Esophagus squamous epithelium (tissue), 4 donors: ENCODE results near the gene DIO3.

Experiments used
- POLR2A ChIP-seq, 4 donors: fragments of 450-650 bp; IDR thresholded peaks; one replicate each; pipeline ENCODE4 v1.6.1; 2017; ENCODE audit warnings: antibody characterized with exemption in 4 of 4, mild to moderate bottlenecking in 4 of 4, moderate library complexity in 3 of 4
- TF ChIP-seq, protein P1 (sequence below), 6 experiments: fragments of 450-650 bp in 4 of 6; fragments of 200-600 bp in 2 of 6; sonication (generic) in 2 of 6; IDR thresholded peaks; one replicate each; pipeline ENCODE4 v1.5.1; 2016 to 2019; ENCODE audit warnings: antibody characterized with exemption in 6 of 6, mild to moderate bottlenecking in 4 of 6, moderate library complexity in 4 of 6

DNA sequence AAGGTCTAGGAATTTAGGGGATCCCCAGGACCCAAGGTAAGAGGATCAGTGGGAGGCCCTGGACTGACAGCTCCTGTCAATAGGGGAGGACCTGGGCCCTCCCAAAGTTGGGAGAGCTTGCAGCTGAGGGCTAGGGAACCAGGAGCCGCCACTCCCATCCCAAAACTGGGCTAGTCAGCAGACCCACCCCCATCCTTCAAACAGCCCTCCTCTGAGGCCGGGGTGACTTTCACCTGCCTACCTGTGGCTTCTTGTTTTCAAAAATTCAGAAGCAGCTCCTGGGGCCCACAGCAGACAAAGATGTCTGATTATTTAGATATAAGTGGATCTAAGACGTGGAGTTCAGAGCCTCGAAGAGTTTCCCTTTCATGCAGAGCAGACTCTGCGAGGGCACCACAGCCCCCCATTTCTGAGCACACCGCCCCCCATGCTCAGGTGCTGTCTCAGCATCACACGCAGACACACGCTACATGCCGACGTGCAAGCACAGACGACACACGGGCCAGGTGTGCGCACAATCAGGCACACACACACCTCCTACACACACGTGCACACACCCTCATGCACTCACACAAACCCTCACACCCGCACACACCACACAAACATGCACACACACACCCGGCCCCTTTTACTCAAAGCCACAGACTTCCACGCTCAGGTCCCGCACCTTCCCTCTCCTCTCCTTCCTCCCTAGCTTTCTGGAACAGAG is 21.9 kb downstream of the DIO3 start:
- TF ChIP-seq POLR2A (IDR thresholded peaks at IDR 0.05): no peak
- TF ChIP-seq, protein P1, sequence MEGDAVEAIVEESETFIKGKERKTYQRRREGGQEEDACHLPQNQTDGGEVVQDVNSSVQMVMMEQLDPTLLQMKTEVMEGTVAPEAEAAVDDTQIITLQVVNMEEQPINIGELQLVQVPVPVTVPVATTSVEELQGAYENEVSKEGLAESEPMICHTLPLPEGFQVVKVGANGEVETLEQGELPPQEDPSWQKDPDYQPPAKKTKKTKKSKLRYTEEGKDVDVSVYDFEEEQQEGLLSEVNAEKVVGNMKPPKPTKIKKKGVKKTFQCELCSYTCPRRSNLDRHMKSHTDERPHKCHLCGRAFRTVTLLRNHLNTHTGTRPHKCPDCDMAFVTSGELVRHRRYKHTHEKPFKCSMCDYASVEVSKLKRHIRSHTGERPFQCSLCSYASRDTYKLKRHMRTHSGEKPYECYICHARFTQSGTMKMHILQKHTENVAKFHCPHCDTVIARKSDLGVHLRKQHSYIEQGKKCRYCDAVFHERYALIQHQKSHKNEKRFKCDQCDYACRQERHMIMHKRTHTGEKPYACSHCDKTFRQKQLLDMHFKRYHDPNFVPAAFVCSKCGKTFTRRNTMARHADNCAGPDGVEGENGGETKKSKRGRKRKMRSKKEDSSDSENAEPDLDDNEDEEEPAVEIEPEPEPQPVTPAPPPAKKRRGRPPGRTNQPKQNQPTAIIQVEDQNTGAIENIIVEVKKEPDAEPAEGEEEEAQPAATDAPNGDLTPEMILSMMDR (IDR thresholded peaks at IDR 0.05): no peak
